ENCODE measurements around the gene ANKRD44.
"Not testable (repeated sequence)": the region's sequence is repeated elsewhere in the genome, so short reads cannot be mapped to it uniquely, and the experiment has no call there.

ANKRD44 gene

GRCh38 chr2:197349699-197350098 is 39.1 kb upstream of the ANKRD44 start:
- no peak for TF ChIP-seq CTCF (IDR thresholded peaks at IDR 0.05; ENCODE audit: low read depth, low read length)
- no peak overlapping the region for H3K4me3 ChIP-seq (ENCODE audit: low read depth, low read length)

- no peak for TF ChIP-seq CTCF (IDR thresholded peaks at IDR 0.05; ENCODE audit: low read depth, low read length)
- H3K4me3 ChIP-seq (ENCODE audit: low read depth, low read length) = no peak overlapping the region
Observed at GRCh38 chr2:197348721-197349360, 38.3 kb upstream of the ANKRD44 start.

GRCh38 chr2:197345846-197346370 is 35.3 kb upstream of the ANKRD44 start:
- TF ChIP-seq CTCF (IDR thresholded peaks at IDR 0.05; ENCODE audit: low read depth, low read length) = no peak
- H3K4me3 ChIP-seq (ENCODE audit: low read depth, low read length) = no peak overlapping the region

GRCh38 chr2:197343968-197344367 is 33.4 kb upstream of the ANKRD44 start:
- not testable (repeated sequence) for H3K4me3 ChIP-seq (ENCODE audit: low read depth, low read length)

- H3K4me3 ChIP-seq (ENCODE audit: low read depth, low read length) = no peak overlapping the region
- TF ChIP-seq CTCF (IDR thresholded peaks at IDR 0.05; ENCODE audit: low read depth, low read length) = no peak
Observed at GRCh38 chr2:197340591-197340990, 30.0 kb upstream of the ANKRD44 start.

GRCh38 chr2:197339496-197340220 is 29.1 kb upstream of the ANKRD44 start:
- TF ChIP-seq CTCF (IDR thresholded peaks at IDR 0.05; ENCODE audit: low read depth, low read length) = no peak
- H3K4me3 ChIP-seq (ENCODE audit: low read depth, low read length) = no peak overlapping the region

GRCh38 chr2:197339016-197339415 is 28.4 kb upstream of the ANKRD44 start:
- TF ChIP-seq CTCF (IDR thresholded peaks at IDR 0.05; ENCODE audit: low read depth, low read length) = no peak
- H3K4me3 ChIP-seq (ENCODE audit: low read depth, low read length) = no peak overlapping the region
